Measurements from ENCODE around the gene CMTM1. TPM values are rescaled to one million over a fixed set of nuclear protein-coding genes. Genes with fewer than 3 reads are reported as not detected.
A peak's percentile ranks its signal among the peaks of the same experiment; 100 is the strongest.

The CMTM1 gene
- total RNA-seq, 1 donor from 2014 or later, result 6.2 TPM

DNA sequence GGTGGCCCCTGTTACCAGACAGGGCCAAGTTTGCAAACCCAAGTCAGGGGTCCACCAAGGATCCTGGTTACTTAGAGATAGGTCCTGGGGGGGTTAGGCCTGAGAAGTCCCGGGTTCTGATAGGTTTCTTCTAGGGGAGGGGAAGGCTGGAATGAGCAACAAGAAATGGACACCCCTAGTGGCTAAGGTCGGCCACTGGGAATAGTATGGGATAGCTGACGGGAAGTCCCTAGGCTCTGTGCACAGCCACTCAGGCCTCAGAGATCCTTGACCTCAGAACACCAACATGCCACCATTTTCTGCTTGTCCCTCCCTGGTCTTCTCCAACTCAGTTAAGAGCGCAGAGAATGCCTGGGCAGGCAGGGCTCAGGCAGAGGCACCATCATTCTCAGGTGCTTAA lies 29.7 kb upstream of the CMTM1 start:
- intact Hi-C loops (cut with DNase I), result no loop called here
- no peak for ATAC-seq
- no peak for DNase-seq (ENCODE audit: low spot score)

DNA sequence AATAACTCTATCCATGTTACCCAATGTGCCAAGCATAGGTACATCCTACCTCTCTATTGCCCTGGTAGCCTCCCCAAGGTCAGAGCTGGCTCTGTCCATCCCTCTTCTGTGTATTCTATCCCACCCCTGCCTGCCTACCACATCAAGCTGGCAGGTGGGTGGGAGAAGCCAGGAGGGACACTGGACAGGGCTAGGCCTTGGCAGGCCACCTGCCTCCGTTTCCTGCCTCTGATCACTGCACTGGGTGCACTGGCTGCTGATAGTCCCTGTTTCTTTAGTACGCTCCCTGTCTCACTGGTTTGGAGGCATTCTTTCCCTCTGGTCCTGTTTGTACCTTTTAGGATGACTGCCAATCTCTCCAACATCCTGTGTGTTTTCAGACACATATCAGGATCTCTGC lies 29.0 kb upstream of the CMTM1 start:
- ATAC-seq (no peak), DNase-seq (ENCODE audit: low spot score) (no peak)
- intact Hi-C loops (cut with DNase I), result no loop called here

DNA sequence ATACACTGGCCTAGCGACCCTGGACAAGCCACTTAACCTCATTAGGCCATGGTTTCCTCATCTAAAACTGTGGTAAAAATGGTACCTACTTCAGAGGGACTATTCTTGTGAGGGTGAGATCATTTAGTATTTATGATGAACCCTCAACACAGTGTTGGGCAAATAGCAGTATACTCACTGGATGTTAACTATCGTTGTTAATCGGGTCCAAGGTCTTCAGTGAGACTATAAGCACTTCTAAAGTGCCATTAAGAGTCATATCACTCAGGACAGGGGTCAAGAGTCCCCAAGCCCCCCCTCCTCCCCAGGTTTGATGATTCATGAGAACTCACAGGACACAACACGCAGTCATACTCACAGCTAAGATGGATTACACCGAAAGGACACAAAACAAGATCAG lies 27.3 kb upstream of the CMTM1 start:
- DNase-seq (ENCODE audit: low spot score) (no peak), ATAC-seq (no peak)
- intact Hi-C loops (cut with DNase I), result no loop called here

- DNase-seq (ENCODE audit: low spot score) (no peak), ATAC-seq (no peak)
- intact Hi-C loops (cut with DNase I), result no loop called here
These were observed 26.4 kb upstream of the CMTM1 start for GRCh38 chr16:66539623-66540469.

DNA sequence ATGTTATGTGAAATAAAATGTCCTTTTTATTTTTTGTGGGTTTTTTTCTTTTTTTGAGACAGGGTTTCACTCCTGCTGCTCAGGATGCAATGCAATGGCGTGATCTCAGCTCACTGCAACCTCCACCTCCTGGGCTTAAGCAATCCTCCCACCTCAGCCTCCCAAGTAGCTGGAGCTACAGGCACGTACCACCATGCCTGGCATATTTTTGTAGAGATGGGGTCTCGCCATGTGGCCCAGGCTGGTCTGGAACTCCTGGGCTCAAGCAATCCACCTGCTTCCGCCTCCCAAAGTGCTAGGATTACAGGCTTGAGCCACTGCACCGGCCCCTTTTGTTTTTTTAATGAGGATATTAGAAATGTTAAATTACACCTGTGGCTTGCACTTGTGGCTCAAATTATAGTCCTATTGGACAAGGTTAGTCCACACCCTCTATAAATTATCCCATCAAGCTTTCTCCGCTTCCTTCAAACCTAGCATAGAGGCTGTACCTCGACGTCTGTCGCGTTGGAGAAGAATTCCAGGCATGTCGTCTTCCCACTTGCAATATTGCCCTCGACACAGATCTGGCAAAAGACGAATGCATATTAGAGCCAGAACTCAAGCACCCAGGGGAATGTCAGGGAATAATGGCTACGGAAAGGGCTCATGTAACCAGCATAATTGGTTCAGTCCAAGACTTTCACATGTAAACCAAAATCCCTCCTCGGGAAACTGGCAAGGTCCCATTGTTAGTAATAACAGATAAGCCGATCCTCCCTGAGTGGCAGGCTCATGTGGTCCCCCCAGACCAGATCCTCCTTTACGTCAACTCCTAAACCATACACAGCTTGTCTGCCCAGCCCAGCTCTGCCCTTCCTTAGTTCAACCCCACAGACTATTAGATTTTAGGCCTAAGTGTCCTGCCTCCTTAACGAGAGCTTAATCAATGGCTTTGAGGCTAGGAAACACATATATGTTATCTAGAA lies 24.6 kb upstream of the CMTM1 start:
- intact Hi-C loops (cut with DNase I), result no loop called here
- no peak for ATAC-seq
- no peak for DNase-seq (ENCODE audit: low spot score)

- intact Hi-C loops (cut with DNase I), result no loop called here
- DNase-seq (ENCODE audit: low spot score) (no peak), ATAC-seq (no peak)
These were observed 23.8 kb upstream of the CMTM1 start for GRCh38 chr16:66542396-66542795.

- DNase-seq (ENCODE audit: low spot score), result no peak
These were observed 22.7 kb upstream of the CMTM1 start for GRCh38 chr16:66543541-66543940.

GRCh38 chr16:66544016-66544757 lies 22.1 kb upstream of the CMTM1 start:
- ATAC-seq (no peak), DNase-seq (ENCODE audit: low spot score) (no peak)
- intact Hi-C loops (cut with DNase I), result no loop called here

More at GRCh38 chr16:66543541-66543940, 22.7 kb upstream of the CMTM1 start:
- no peak for ATAC-seq
- intact Hi-C loops (cut with DNase I), result no loop called here

- no peak for ATAC-seq
- no peak for DNase-seq (ENCODE audit: low spot score)
- intact Hi-C loops (cut with DNase I), result no loop called here
These were observed 18.9 kb upstream of the CMTM1 start for GRCh38 chr16:66547101-66547989.

DNA sequence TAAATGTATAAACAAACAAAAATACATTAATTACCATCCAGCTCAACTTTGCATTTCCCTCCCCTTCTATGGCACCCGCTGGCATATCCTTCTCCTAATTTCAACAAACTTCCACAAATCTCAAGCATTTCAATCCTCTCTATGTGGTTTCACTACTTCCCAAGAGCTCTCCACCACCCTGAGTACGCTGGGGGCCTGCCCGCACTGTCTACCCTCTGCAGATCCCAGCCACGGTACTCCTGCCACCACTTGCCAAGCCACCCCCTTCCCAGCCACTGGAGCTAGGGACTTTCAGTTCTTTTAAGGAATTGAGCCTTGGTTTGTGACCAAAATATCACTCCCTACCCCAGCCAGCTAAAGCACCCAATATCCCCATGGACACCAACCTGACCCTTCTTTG lies 18.2 kb upstream of the CMTM1 start:
- DNase-seq (ENCODE audit: low spot score) (no peak), ATAC-seq (no peak)
- intact Hi-C loops (cut with DNase I), result no loop called here

GRCh38 chr16:66548868-66549267 lies 17.4 kb upstream of the CMTM1 start:
- DNase-seq (ENCODE audit: low spot score) (no peak), ATAC-seq (no peak)
- intact Hi-C loops (cut with DNase I), result no loop called here

GRCh38 chr16:66549284-66550131 lies 16.7 kb upstream of the CMTM1 start, which contains the start of gene TK2:
Gene TK2, minus strand, starts transcription at chr16:66550122. Its CDS starts 61 bp downstream, at chr16:66550061.
- intact Hi-C loops (cut with DNase I), result no loop called here
- DNase-seq (ENCODE audit: low spot score) (peak; percentile 81), ATAC-seq (peak; percentile 62)

DNA sequence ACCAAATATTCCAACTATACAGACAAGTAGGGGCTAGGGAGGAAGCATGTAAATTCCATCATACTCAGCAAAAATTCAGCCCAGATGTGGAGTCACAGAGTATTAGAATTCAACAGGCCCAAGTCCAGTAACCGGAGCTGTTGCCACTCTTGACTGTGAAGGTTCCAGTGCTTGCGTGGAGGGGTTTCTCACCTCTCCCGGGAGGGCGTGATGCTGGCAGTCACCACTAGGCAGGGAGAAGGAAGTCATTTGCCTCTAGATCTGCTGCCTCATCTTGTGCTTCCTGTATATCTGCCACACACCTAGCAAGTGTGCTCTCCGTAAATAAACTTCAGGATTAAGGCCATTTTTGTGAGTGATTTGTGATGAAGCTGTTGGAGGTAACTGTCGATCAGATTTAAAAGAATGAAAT lies 14.9 kb upstream of the CMTM1 start:
- peak; percentile 5 for ATAC-seq
- no peak for DNase-seq (ENCODE audit: low spot score)
- intact Hi-C loops (cut with DNase I), result no loop called here

- intact Hi-C loops (cut with DNase I), result no loop called here
- no peak for DNase-seq (ENCODE audit: low spot score)
- ATAC-seq, result no peak
These were observed 14.4 kb upstream of the CMTM1 start for GRCh38 chr16:66551788-66552285.

DNA sequence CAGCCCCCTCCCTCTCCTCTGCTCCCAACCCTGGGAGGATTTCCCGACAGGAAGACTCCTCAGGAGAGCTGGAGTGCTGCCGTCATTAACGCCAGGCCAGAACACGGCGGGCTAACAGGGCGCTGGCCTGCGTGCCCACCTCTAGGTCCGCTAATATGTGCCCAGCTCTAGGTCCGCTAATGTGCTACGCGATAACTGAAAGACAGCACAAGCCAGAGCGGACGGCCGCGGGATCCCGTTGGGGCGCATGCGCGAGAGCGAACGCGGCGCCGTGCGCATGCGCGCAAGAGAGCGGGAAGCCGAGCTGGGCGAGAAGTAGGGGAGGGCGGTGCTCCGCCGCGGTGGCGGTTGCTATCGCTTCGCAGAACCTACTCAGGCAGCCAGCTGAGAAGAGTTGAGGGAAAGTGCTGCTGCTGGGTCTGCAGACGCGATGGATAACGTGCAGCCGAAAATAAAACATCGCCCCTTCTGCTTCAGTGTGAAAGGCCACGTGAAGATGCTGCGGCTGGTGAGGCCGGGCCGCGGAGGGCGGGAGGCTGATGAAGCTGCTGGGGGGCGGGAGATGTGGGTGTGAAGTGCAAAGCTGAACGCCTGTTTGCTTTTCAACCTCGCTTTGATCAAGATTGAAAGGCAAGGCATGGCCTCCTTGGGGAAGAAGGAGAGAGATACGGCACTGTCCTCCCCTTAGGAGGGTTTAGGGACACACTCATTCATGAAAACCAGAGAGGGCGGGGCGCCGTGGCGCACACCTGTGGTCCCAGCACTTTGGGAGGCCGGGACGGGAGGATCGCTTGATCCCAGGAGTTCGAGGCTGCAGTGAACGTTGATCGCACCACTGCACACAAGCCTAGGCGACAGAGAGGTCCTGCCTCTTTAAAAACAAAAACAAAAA lies 13.7 kb upstream of the CMTM1 start, which contains the start of gene CKLF:
CKLF (plus strand) TSS at position 291 of the 892 bp plus-strand sequence; CDS start at position 431, 140 bp downstream.
- intact Hi-C loops (cut with DNase I), result no loop called here
- ATAC-seq (peak; percentile 93), DNase-seq (ENCODE audit: low spot score) (peak; percentile 94)

DNA sequence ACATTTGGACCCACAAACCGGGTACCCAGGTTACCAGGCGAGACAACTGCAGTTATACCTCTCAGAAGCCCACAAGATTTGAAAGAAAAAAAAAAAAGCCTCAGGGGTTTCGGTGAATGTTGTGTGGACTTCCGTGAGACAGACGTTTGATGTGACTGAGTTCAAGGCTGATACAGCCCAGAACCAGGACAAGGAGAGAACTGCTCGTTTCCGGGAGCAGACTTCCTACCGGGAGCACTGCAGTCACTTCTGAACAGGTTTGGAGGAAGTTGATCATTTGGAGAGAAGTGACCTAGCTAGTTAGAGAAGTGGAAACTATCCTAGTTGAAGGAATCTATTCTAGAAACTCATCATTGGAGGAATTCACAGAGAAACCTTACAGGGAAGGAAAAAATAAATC lies 13.0 kb upstream of the CMTM1 start:
- ATAC-seq, result no peak
- no peak for DNase-seq (ENCODE audit: low spot score)
- intact Hi-C loops (cut with DNase I), result no loop called here

Data from sciatic nerve (tissue), 2 donors.